ENCODE measurements around the gene RAPGEF4. TPM values are rescaled to one million over a fixed set of nuclear protein-coding genes. Genes with fewer than 3 reads are reported as not detected.

RAPGEF4 gene
- total RNA-seq, 2 experiments from 2014 or later = 0.85 to 1.3 TPM

DNA sequence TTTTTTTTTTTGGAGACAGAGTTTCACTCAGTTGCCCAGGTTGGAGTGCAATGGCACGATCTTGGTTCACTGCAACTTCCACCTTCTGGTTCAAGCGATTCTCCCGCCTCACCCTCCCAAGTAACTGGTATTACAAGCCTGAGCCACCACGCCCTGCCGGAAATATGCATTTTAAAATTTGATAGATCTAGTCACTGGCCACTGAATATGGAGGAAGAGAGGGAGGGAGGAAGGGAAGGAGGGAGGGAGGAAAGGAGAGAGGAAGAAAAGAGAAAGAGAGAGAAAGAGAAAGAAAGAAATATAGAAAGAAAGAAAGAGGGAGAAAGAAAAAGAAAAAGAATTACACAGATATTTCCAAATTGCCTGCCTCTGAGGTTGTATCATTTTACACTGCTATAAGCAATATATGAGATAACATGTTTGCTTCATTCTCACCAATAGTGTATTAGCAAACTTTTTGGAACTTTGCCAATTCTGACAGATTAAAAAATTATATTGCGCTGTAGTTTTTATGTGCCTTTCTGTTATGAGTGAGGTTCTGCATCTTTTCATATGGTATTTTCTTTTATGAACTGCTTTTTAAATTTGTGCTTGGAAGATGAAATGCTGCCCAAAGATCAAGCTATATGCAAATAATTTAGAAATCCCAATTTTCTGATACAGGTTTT lies 178.8 kb downstream of the RAPGEF4 start:
- H3K4me3 Mint-ChIP-seq = no peak overlapping the region
- H3K4me1 Mint-ChIP-seq (ENCODE audit: low read depth) = peaks cover 9% of the 10 kb centered on the region
- ATAC-seq (no peak), DNase-seq (no peak)
- no peak overlapping the region for H3K27ac Mint-ChIP-seq
- no peaks in the 10 kb centered on the region for H3K27me3 Mint-ChIP-seq
- no peaks in the 10 kb centered on the region for H3K9me3 Mint-ChIP-seq
- no peaks in the 10 kb centered on the region for H3K36me3 Mint-ChIP-seq (ENCODE audit: low read depth)
- intact Hi-C loops (cut with micrococcal nuclease) = no loop called here
- CTCF ChIA-PET = interaction anchor here (9.4 kb wide), 1 partner anchor 17 kb away, joined by 60 read pairs; no protein-coding TSS in a partner anchor
- POLR2A ChIA-PET = interaction anchor here (0.7 to 1.4 kb wide), 2 partner anchors 9 to 48 kb away, joined by 3 to 5 read pairs; no protein-coding TSS in a partner anchor
- TF ChIP-seq CTCF (IDR thresholded peaks at IDR 0.05) = no peak

DNA sequence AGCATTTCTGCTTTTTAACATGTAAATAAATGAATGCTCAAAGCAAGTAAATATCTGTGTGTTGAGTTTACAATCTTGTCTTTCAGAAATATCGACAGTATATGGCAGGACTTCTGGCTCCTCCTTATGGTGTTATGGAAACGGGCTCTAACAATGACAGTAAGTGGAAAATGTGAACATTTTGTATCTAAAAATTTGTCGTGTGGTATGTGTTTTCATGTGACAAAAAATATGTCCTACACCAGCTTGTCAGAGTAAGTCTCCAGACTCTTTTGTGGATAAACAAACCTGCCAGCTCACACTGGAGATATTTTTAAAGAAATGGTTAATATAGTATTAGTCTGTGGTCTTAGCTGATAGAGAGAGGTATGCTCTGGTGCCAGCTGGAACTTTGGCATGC lies 182.1 kb downstream of the RAPGEF4 start:
- no peaks in the 10 kb centered on the region for H3K36me3 Mint-ChIP-seq (ENCODE audit: low read depth)
- peaks cover 2% of the 10 kb centered on the region for H3K4me1 Mint-ChIP-seq (ENCODE audit: low read depth)
- H3K4me3 Mint-ChIP-seq = no peak overlapping the region
- H3K9me3 Mint-ChIP-seq = no peaks in the 10 kb centered on the region
- POLR2A ChIA-PET = no interaction called here
- no peak overlapping the region for H3K27ac Mint-ChIP-seq
- ATAC-seq (no peak), DNase-seq (no peak)
- no peaks in the 10 kb centered on the region for H3K27me3 Mint-ChIP-seq
- no peak for TF ChIP-seq CTCF (IDR thresholded peaks at IDR 0.05)
- CTCF ChIA-PET = interaction anchor here (1.2 to 9.4 kb wide), 3 partner anchors 11 to 111 kb away, joined by 3 to 60 read pairs (median 4); no protein-coding TSS in a partner anchor
- intact Hi-C loops (cut with micrococcal nuclease) = no loop called here

GRCh38 chr2:172919732-172920131 lies 184.1 kb downstream of the RAPGEF4 start:
- CTCF ChIA-PET = interaction anchor here (1.6 kb wide), 1 partner anchor 12 kb away, joined by 8 read pairs; no protein-coding TSS in a partner anchor
- H3K36me3 Mint-ChIP-seq (ENCODE audit: low read depth) = no peaks in the 10 kb centered on the region
- peaks cover 2% of the 10 kb centered on the region for H3K27me3 Mint-ChIP-seq
- H3K4me3 Mint-ChIP-seq = no peak overlapping the region
- no peak for DNase-seq
- intact Hi-C loops (cut with micrococcal nuclease) = no loop called here
- POLR2A ChIA-PET = no interaction called here
- no peaks in the 10 kb centered on the region for H3K4me1 Mint-ChIP-seq (ENCODE audit: low read depth)
- H3K27ac Mint-ChIP-seq = no peak overlapping the region
- ATAC-seq = no peak
- no peak for TF ChIP-seq CTCF (IDR thresholded peaks at IDR 0.05)
- H3K9me3 Mint-ChIP-seq = no peaks in the 10 kb centered on the region

DNA sequence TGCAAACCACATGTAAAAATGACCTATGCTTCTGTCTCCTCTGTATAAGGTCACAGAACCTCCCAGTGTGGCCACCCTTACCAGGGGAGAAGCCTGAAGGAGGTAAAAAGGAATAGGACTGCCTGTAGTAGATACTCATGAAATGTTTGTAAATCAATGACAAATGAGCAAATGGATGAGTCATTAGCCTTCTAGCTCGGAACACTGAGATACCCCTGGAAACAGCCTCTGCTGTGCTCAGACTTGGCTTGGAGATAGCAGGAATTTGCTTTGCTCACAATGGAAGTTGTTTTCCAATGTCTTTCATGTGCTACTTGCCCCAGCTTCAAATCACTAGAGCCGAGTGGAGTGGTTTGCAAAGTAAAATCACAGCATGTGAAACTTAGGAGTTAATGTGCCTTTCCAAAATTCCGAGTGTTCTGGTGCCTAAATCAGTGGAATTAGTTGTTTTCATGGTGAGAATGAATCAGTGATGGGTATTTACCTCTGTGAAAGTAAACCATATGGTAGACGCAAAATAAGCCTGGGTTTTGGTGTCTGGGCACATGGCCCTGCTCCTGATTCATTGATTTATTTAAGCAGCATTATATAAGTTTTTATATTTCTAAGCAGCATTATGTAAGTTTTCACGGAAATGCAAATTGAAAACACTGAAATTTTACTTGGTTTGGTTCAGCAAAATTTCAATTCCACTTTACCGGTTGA lies 186.0 kb downstream of the RAPGEF4 start:
- ChIA-PET POLR2A (no interaction called here), CTCF (interaction anchor here (1.5 to 2.3 kb wide), 2 partner anchors 9 to 116 kb away, joined by 6 to 16 read pairs; no protein-coding TSS in a partner anchor)
- intact Hi-C loops (cut with micrococcal nuclease) = no loop called here
- Mint-ChIP-seq H3K9me3 (no peaks in the 10 kb centered on the region), H3K27ac (no peak overlapping the region), H3K27me3 (peaks cover 2% of the 10 kb centered on the region), H3K4me3 (no peak overlapping the region), H3K4me1 (ENCODE audit: low read depth) (no peaks in the 10 kb centered on the region), H3K36me3 (ENCODE audit: low read depth) (no peaks in the 10 kb centered on the region)
- ATAC-seq = no peak
- no peak for DNase-seq
- no peak for TF ChIP-seq CTCF (IDR thresholded peaks at IDR 0.05)

DNA sequence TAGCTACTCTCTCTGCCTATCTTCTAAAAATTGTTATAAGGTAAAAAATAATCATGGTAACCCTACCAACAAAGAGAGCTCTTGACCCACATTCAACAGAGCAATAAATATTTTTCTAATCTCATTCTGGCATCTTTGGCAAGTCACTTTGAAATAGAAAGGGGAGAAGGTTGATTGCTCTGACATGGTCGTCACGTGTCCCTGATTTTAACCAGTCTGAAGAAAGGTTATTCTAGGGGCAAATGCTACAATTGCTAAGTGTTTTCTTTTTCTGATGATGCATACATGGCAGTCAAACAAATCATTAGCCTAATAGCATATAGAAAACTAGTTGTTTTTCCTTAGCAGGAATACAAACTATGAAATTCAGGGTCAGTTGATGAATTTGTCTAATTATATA lies 186.7 kb downstream of the RAPGEF4 start:
- intact Hi-C loops (cut with micrococcal nuclease) = no loop called here
- peaks cover 2% of the 10 kb centered on the region for H3K27me3 Mint-ChIP-seq
- no peak for ATAC-seq
- H3K4me1 Mint-ChIP-seq (ENCODE audit: low read depth) = no peaks in the 10 kb centered on the region
- no peak for TF ChIP-seq CTCF (IDR thresholded peaks at IDR 0.05)
- no peaks in the 10 kb centered on the region for H3K9me3 Mint-ChIP-seq
- no peak for DNase-seq
- no peaks in the 10 kb centered on the region for H3K36me3 Mint-ChIP-seq (ENCODE audit: low read depth)
- ChIA-PET CTCF (interaction anchor here (2.3 to 2.4 kb wide), 2 partner anchors 9 to 10 kb away, joined by 12 to 16 read pairs; no protein-coding TSS in a partner anchor), POLR2A (interaction anchor here (1.8 kb wide), 1 partner anchor 9 kb away, joined by 5 read pairs; no protein-coding TSS in a partner anchor)
- no peak overlapping the region for H3K27ac Mint-ChIP-seq
- H3K4me3 Mint-ChIP-seq = no peak overlapping the region

All from activated CD8-positive, alpha-beta T cell treated with anti-CD3 and anti-CD28 coated beads for 36 hours (primary cell).